GM12864 (cell line): Measurements from ENCODE around the gene PAK6.

Source experiments
- DNase-seq: peaks from one replicate; pipeline ENCODE4 v3.0.0-alpha.2; 2011; ENCODE audit warnings: low read depth
- H3K4me3 ChIP-seq: 2 replicates; pipeline ENCODE4 v1.5.1; 2011; ENCODE audit warnings: mild to moderate bottlenecking, low read depth, low read length, control low read depth
- TF ChIP-seq, protein P1 (sequence below): IDR thresholded peaks from 2 replicates; pipeline ENCODE4 v1.5.1; 2011; ENCODE audit warnings: low read depth, mild to moderate bottlenecking, moderate library complexity, low read length, control low read depth, inconsistent platforms; ENCODE audit errors: missing control alignments

PAK6 gene

DNA sequence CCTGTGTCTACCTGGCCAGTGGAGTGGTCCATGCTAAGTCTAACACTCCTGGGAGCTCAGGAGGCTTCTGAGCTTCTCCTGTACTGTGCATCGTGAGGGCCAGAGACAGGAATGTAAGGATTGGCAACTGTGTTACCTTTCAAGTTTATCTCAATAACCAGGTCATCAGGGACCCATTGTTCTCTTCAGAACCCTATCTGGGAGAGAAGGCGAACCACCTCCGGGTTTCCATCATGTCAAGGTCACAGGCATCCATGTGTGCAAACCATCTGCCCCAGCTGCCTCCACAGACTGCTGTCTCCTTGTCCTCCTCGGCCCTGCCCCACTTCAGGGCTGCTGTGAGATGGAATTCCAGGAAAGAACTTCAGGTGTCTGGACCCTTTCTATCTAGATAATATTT, 38.1 kb downstream of the PAK6 start:
- DNase-seq = no peak
- H3K4me3 ChIP-seq = no peak overlapping the region
- TF ChIP-seq, protein P1, sequence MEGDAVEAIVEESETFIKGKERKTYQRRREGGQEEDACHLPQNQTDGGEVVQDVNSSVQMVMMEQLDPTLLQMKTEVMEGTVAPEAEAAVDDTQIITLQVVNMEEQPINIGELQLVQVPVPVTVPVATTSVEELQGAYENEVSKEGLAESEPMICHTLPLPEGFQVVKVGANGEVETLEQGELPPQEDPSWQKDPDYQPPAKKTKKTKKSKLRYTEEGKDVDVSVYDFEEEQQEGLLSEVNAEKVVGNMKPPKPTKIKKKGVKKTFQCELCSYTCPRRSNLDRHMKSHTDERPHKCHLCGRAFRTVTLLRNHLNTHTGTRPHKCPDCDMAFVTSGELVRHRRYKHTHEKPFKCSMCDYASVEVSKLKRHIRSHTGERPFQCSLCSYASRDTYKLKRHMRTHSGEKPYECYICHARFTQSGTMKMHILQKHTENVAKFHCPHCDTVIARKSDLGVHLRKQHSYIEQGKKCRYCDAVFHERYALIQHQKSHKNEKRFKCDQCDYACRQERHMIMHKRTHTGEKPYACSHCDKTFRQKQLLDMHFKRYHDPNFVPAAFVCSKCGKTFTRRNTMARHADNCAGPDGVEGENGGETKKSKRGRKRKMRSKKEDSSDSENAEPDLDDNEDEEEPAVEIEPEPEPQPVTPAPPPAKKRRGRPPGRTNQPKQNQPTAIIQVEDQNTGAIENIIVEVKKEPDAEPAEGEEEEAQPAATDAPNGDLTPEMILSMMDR = no peak

DNA sequence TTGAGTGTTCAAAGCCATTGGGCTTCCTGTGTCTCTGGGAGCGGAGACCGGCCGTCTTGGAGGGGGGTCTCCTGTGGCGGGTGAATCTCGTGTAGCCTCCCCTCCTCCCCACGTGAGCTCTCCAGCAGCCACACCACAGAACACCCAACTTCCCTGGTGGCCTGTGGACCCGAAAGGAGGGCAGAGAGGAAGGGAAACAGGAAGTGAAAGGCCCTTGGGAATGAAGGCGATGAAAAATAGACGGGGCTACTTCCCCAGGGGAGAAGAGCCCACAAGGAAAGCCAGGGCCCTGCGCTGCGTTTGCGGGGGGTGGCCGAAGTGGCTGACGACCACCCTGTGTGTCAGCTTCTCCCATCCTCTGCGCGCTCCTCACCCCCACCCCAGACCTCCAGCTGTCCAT, 38.6 kb downstream of the PAK6 start:
- H3K4me3 ChIP-seq = no peak overlapping the region
- TF ChIP-seq, protein P1 = no peak
- no peak for DNase-seq

DNA sequence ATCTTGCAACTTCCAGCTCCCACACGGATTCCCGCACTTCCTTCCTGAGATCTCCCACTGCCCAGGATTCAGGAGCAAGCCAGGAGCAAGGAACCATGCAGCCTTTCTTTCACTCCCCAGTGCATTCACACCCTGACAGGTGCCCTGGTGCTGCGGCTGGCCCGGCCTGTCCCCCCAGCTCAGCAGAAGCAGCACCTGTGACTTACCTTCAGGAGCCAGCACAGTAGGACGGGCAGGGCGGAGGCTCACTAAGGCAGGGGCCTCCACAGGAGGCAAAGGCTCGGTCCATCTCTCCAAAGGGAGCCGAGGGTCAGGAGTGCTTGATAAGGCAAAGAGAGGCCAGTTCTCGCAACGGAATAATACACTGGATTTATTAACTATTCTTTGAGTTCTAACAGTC, 39.2 kb downstream of the PAK6 start:
- no peak overlapping the region for H3K4me3 ChIP-seq
- TF ChIP-seq, protein P1 = no peak
- no peak for DNase-seq

DNA sequence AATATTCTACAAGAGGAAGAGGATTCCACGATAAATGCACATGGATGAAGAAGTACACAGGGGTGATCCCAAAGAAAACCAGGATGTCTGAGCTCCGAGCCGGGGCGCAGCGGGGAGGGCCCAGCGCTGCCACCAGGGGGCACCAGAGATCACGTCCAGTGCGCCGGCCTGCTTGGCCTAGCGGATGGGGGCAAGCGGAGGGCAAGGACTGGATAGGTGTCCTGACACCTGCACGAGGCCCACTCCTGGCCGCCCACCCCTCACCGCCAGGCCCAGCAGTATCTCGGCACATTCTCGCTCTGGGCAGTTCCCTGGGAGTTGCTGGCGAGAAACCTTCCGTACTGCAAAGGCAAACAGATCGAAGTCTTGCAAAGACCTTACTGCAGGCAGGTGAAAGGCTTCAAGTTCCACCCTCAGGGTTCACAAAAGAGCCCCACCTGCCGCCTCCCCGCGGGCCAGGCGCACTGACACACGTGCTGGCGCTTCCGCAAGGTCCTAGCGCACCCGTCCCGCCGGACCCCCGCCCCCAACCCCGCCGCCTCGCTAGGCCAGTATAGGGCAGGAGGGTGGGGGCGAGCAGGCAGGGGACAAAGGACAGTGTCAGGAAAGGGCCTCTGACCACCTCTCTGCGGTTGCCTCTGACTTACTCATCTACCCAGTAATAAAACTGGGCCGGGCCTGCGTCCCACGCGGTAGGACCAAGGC, 40.7 kb downstream of the PAK6 start:
- TF ChIP-seq, protein P1 = peak; percentile 89
- DNase-seq = no peak
- no peak overlapping the region for H3K4me3 ChIP-seq

DNA sequence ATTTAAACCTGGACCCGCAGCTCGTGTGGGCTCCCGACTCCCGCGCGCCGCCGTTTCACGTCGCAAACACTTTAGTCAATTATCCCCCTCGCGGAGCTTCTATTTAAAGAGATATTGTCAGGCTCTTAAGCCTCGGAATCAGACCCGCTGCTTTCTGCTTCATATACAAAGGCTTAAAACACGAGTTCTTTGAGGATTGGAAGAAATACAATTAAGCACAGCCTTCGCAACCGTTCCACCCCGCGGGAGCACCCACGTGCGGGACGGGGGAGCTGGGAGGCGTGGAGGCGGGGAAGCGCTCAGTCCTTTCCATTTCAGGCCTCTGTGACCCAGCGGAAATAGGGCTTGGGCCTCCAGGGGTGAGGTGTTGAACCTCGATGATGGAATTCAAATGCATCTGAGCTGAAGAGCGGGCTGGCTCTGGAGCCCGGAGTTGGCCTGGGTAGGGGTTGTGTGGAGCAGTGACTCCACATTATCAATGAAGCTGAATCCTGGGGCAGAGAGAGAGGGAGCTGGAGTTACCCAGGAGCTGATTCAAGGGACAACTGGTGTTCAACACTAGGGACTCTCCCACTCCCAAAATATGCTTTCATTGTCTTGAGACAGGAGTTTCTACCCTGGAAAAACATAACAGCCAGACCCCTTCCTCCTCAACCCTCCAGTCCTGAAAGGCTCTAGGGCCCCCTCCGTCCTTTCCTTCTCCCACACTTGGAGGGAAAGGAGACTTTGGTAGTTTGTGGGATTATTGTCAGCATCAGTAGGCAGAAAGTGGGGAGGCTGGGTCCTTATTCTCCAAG, 41.6 kb downstream of the PAK6 start:
- DNase-seq = no peak
- H3K4me3 ChIP-seq = no peak overlapping the region
- TF ChIP-seq, protein P1 = no peak

DNA sequence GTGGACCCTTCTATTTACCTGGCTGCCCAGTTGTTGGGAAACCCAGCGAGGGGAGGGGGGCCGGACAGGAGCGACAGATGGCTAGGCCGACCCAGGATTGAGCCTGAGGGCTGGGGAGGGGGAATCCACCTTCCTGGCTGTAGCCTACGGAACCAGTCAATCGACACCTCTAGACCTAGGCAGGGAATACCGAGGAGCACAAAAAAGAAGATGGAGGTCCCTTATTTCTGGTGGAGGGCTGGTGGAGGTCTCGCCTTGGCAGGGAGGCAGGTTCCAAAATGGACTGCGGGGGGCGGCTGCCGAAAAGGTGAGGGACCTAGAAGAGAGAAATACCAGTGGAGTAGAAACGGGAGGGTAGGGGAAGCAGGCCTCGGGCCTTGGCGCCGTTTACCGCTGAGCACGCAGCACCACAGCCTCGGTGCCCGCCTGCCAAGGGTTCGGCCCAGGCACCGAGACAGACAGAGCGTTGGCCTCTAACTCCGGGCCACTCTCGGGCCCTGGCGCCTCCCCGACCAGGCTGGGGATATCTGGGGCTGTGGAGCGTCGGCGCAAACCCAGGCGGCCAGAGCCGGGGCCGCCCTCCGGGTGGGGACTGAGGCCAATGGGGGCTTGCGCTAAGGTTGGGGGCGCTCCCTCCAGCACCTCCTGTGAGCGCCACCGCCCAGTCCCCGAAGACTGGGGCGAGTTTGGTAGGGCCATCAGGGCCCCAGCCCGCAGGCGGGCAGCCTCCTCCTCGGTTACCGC, 42.4 kb downstream of the PAK6 start:
- DNase-seq = no peak
- no peak overlapping the region for H3K4me3 ChIP-seq
- TF ChIP-seq, protein P1 = no peak
